ENCODE data around the gene CACNA1B. TPM values are rescaled to one million over a fixed set of nuclear protein-coding genes. Genes with fewer than 3 reads are reported as not detected.

Gene CACNA1B
- total and polyA plus RNA-seq, 8 donors: 0.15 to 0.34 (median 0.29) TPM; not detected in 1

- ATAC-seq (no peak), DNase-seq (peak in 1 of 4 donors; percentile 51)
- Histone ChIP-seq H3K9me3 (no peaks in the 10 kb centered on the region), H3K4me3 (no peak overlapping the region), H3K4me1 (no peaks in the 10 kb centered on the region), H3K27ac (no peak overlapping the region), H3K36me3 (no peaks in the 10 kb centered on the region), H3K27me3 (peaks cover 0 to 43% of the 10 kb centered on the region in 2 donors)
- no peak for TF ChIP-seq CTCF (IDR thresholded peaks at IDR 0.05)
- intact Hi-C loops (cut with DNase I): no loop called here
Measured at GRCh38 chr9:138102246-138103051, 224.9 kb downstream of the CACNA1B start.

DNA sequence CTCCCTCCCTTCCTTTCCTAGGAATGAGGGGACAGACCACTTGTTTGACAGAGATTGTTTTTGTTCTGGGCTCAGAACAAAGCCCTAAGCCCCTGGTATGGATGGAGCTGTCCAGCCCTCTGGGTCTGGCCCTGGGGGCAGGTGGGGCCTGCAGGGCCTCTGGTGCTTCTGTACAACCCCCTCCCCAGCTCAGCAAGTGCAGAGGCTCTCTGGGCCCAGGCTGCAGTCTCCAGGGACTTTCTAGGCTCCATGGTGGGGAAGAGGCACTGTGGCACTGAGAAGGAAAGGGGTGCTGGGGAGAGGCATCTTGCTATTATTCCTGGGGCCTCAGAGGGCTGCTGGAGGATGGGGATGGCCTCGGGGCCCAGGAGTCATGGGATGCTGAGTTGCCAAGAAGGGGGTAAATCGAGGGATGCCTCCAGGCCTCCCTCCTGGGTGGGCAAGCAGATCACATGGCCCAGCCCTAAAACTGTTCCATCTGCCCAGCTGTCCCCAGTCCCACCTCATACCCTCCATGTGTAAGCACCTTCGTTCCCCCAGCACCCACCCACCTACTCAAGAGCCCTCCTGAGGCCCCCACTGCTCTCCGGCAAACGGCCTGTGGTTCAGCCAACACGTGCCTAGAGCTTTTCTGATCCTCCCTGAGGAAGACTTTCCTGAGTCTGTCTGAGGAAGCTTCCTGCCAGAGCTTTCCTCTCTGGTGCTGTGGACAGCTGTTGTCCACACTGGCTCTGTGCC, 225.7 kb downstream of the CACNA1B start:
- TF ChIP-seq CTCF (IDR thresholded peaks at IDR 0.05): no peak
- Histone ChIP-seq H3K9me3 (no peaks in the 10 kb centered on the region), H3K4me1 (no peaks in the 10 kb centered on the region), H3K27me3 (peaks cover 0 to 43% of the 10 kb centered on the region in 2 donors), H3K27ac (no peak overlapping the region), H3K36me3 (no peaks in the 10 kb centered on the region), H3K4me3 (no peak overlapping the region)
- intact Hi-C loops (cut with DNase I): no loop called here
- DNase-seq: peak in 1 of 4 donors; percentile 33
- ATAC-seq: no peak

GRCh38 chr9:138103849-138104206, 226.2 kb downstream of the CACNA1B start:
- no peaks in the 10 kb centered on the region for H3K4me1 ChIP-seq
- intact Hi-C loops (cut with DNase I): no loop called here
- ATAC-seq (no peak), DNase-seq (peak in 1 of 4 donors; percentile 47)
- no peaks in the 10 kb centered on the region for H3K9me3 ChIP-seq
- H3K36me3 ChIP-seq: no peaks in the 10 kb centered on the region
- H3K27me3 ChIP-seq: peaks cover 0 to 43% of the 10 kb centered on the region in 2 donors
- TF ChIP-seq CTCF (IDR thresholded peaks at IDR 0.05): no peak
- no peak overlapping the region for H3K27ac ChIP-seq
- H3K4me3 ChIP-seq: no peak overlapping the region

- DNase-seq: peak in 1 of 4 donors; percentile 37
- intact Hi-C loops (cut with DNase I): no loop called here
Measured at GRCh38 chr9:138104251-138105122, 226.9 kb downstream of the CACNA1B start.

More at GRCh38 chr9:138104251-138105122, 226.9 kb downstream of the CACNA1B start:
- H3K4me1 ChIP-seq: no peaks in the 10 kb centered on the region
- TF ChIP-seq CTCF (IDR thresholded peaks at IDR 0.05): no peak
- no peak overlapping the region for H3K27ac ChIP-seq
- no peaks in the 10 kb centered on the region for H3K36me3 ChIP-seq
- H3K27me3 ChIP-seq: peaks cover 0 to 43% of the 10 kb centered on the region in 2 donors
- H3K4me3 ChIP-seq: no peak overlapping the region
- H3K9me3 ChIP-seq: no peaks in the 10 kb centered on the region
- ATAC-seq: no peak

Measured in left lung (tissue), 10 donors.